Muscle layer of duodenum (tissue), 2 donors: ENCODE results near the gene CD40.

Source experiments
- H3K27ac ChIP-seq: one replicate; pipeline ENCODE4 v1.7.0; 2013; ENCODE audit warnings: mild to moderate bottlenecking, low read length
- H3K27me3 ChIP-seq: one replicate; pipeline ENCODE4 v1.7.0; 2013; ENCODE audit warnings: low read depth, mild to moderate bottlenecking, control low read depth, low read length
- H3K36me3 ChIP-seq, 2 donors: one replicate each; pipeline ENCODE4 v1.7.0; 2013; ENCODE audit warnings: low read length in 2 of 2, control low read depth in 1 of 2, mild to moderate bottlenecking in 1 of 2; ENCODE audit not compliant: insufficient read depth in 2 of 2, control insufficient read depth in 1 of 2
- H3K4me1 ChIP-seq, 2 donors: one replicate each; pipeline ENCODE4 v1.7.0; 2013; ENCODE audit warnings: low read length in 2 of 2, mild to moderate bottlenecking in 2 of 2, control low read depth in 1 of 2, moderate library complexity in 1 of 2; ENCODE audit not compliant: insufficient read depth in 2 of 2, control insufficient read depth in 1 of 2
- H3K4me3 ChIP-seq, 2 donors: one replicate each; pipeline ENCODE4 v1.7.0; 2013; ENCODE audit warnings: low read length in 2 of 2, low read depth in 1 of 2, mild to moderate bottlenecking in 1 of 2
- H3K9me3 ChIP-seq, 2 donors: one replicate each; pipeline ENCODE4 v1.7.0; 2013; ENCODE audit warnings: low read length in 2 of 2, control low read depth in 1 of 2, mild to moderate bottlenecking in 1 of 2; ENCODE audit not compliant: control insufficient read depth in 1 of 2
- donor health status: healthy.

CD40 gene

DNA sequence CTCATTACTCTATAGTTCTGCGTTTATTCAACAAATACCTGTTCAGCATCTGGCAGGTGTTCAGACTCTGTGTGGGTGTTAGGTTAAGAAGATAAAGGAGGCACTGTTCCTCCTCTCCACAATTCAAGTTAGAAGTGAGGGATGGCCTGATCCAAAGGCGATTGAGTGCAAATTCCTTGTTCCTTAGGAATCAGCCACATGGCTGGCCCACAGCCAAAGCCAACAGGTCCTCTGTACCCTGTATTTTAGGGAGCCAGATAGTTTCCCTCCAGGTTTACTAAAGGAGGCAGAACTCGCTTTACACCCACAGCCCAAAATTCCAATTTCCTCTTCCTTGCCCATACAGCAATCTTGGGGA lies 5.0 kb upstream of the CD40 start:
- H3K9me3 ChIP-seq: no peaks in the 10 kb centered on the region
- H3K4me3 ChIP-seq: no peak overlapping the region
- H3K4me1 ChIP-seq: no peaks in the 10 kb centered on the region
- no peaks in the 10 kb centered on the region for H3K27me3 ChIP-seq
- H3K36me3 ChIP-seq: no peaks in the 10 kb centered on the region
- no peak overlapping the region for H3K27ac ChIP-seq

DNA sequence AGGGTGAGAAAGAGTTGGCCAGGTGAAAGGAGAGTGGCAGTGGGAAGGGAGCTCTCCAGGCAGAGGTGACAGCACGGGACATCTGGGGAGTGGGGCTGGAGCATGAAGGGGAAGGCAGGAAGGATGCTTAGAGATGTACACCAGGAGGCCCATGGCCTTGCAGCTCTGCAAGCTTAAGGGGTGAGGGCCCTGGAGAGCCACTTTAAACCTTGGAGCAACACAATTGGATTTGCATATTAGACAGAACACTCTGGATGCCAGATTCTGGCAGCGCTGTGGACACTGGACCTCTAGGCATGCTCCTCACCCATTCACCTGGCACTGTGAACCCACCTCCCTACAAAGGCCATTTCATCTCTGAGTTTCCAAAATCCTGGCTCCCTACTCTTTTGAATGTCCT lies 3.7 kb upstream of the CD40 start:
- peaks cover 0 to 6% of the 10 kb centered on the region in 2 donors for H3K4me1 ChIP-seq
- no peaks in the 10 kb centered on the region for H3K27me3 ChIP-seq

DNA sequence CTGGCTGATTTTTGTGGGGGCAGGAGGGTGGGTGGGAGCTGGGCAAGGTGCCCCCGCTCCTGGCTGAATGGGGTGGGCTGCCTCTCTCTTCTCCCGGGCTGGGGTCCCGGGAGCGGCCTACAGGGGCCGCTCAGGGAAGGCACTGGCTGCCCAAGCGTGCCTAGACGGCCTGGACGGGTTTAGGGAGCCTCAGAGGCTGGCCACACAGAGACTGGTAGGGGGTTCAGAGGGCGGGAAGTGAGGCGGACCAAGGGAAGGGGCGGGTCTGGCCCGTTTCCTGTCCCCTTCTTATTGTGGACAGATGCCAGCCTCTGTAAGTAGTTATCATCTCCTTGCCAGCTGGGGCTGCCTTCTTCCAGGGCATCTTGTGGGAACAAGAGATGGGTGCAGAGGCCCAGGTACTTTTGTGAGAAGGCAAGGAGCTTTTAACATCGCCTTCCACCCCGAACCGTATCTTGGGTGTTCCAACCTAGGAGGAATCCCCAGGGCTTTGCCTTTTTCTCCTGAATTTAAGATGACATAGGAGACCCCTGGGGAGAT lies 437 bp downstream of the CD40 start:
- peak overlapping the region; percentile 69 to 76 for H3K4me3 ChIP-seq
- H3K36me3 ChIP-seq: peaks cover 8 to 13% of the 10 kb centered on the region in 2 donors
- H3K4me1 ChIP-seq: peaks cover 0 to 24% of the 10 kb centered on the region in 2 donors
- no peaks in the 10 kb centered on the region for H3K9me3 ChIP-seq
- no peaks in the 10 kb centered on the region for H3K27me3 ChIP-seq
- H3K27ac ChIP-seq: peak overlapping the region; percentile 40

More for the DNA sequence above, 3.7 kb upstream of the CD40 start:
- Histone ChIP-seq H3K4me3 (no peak overlapping the region), H3K9me3 (no peaks in the 10 kb centered on the region), H3K36me3 (no peaks in the 10 kb centered on the region), H3K27ac (no peak overlapping the region)

DNA sequence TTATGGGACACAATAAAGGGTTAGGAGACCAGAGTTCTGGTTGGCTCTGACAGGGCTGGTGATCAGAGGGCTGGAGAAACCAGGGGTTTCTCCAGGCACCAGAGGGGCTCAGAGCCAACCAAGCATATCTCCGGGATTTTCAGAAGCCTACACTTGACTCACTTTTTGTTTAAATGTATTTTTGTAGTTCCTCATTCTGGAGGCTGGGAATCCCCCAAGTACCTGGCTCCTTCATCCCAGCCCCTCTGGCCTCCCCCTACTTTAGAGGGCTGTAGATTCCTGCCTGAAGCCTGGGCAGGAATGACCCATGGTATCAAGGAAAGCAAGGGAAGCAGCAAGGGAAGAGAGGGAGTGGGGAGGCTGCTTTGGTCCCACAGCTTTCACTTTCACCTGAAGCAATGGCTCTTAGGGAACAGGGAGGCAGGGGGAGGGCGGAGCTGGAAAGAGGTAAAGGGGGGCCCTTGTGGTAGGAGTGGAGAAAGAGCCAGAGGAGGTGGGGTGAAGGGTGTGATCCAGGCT lies 973 bp downstream of the CD40 start:
- H3K9me3 ChIP-seq: no peaks in the 10 kb centered on the region
- peaks cover 11 to 18% of the 10 kb centered on the region in 2 donors for H3K36me3 ChIP-seq
- peaks cover 0 to 24% of the 10 kb centered on the region in 2 donors for H3K4me1 ChIP-seq
- H3K27ac ChIP-seq: peak overlapping the region; percentile 40
- H3K27me3 ChIP-seq: no peaks in the 10 kb centered on the region
- peak overlapping the region; percentile 69 to 76 for H3K4me3 ChIP-seq

DNA sequence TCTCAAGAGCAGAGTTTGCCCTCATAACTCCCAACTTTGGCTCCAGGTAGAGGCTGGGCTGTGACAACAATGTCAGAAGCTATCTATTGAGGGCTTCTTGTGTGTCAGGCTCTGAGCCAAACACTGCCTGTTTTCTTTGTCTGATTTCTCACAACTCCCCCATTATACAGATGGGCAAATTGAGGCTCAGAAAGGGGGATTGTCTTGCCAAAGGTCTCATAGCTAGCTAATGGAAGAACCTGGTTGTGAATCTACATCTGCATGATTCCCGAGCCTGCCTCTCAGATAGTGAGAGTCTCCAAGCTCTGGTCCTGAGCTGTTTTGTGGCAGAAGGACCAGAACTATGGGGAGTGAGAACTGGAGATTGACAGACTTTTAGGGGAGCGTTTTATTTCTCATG lies 1.4 kb downstream of the CD40 start:
- Histone ChIP-seq H3K27ac (no peak overlapping the region), H3K4me3 (peak overlapping the region in 1 of 2 donors; percentile 76), H3K36me3 (peaks cover 11 to 21% of the 10 kb centered on the region in 2 donors), H3K4me1 (peaks cover 0 to 24% of the 10 kb centered on the region in 2 donors), H3K9me3 (no peaks in the 10 kb centered on the region), H3K27me3 (no peaks in the 10 kb centered on the region)

DNA sequence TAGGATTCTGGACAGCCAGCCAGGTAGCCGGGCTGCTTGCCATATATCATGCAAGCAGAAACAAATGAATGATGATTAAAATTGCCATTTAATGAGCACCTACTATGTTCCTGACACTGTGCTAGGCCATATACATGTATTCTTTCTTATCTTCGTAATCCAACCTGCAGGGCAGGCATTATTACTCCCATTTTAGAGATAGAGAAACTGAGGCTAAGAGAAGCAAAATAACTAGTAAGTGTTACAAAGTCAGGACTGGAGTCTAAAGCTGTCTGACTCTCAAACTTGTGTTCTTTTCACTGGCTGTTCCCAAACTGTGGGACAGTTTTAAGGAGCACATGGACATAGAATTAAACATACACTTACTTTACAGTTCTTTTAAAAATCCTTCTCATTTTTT lies 2.0 kb downstream of the CD40 start:
- H3K9me3 ChIP-seq: no peaks in the 10 kb centered on the region
- no peak overlapping the region for H3K4me3 ChIP-seq
- peaks cover 0 to 24% of the 10 kb centered on the region in 2 donors for H3K4me1 ChIP-seq
- no peak overlapping the region for H3K27ac ChIP-seq
- H3K27me3 ChIP-seq: no peaks in the 10 kb centered on the region
- peaks cover 11 to 21% of the 10 kb centered on the region in 2 donors for H3K36me3 ChIP-seq

DNA sequence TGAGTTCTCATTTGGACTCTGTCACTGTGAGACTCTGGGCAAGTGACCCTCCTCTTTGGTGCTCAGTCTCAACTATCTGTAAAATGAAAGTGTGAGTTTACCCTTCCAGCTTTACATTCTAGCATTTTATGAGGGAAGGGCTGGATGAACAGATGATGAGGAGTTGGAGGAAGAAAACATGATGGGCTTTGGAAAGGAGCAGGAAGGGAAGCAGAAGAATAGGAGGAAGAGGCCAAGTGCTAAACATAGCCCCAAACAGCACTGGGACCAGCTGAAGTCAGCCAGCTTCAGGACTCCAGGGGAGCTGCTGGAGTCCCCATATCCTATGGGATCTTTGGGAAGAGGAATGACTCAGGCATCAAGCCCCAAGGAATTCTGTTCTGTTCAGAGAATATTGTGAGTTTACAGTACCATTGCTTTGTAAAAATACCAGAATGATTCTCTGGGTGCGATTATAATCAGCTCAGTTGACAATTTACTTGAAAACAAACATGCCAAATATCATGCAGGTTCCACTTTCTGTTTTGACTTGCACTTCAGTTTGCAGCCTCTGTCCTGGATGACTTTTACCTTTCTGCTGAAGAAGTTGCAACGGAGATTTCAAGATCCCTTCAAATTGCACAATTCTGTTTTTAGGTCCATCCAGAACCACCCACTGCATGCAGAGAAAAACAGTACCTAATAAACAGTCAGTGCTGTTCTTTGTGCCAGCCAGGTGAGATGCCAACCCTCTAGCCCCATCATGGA lies 3.2 kb downstream of the CD40 start:
- no peaks in the 10 kb centered on the region for H3K9me3 ChIP-seq
- H3K27ac ChIP-seq: no peak overlapping the region
- H3K27me3 ChIP-seq: no peaks in the 10 kb centered on the region
- H3K36me3 ChIP-seq: peaks cover 16 to 24% of the 10 kb centered on the region in 2 donors
- H3K4me1 ChIP-seq: peaks cover 0 to 24% of the 10 kb centered on the region in 2 donors
- no peak overlapping the region for H3K4me3 ChIP-seq

DNA sequence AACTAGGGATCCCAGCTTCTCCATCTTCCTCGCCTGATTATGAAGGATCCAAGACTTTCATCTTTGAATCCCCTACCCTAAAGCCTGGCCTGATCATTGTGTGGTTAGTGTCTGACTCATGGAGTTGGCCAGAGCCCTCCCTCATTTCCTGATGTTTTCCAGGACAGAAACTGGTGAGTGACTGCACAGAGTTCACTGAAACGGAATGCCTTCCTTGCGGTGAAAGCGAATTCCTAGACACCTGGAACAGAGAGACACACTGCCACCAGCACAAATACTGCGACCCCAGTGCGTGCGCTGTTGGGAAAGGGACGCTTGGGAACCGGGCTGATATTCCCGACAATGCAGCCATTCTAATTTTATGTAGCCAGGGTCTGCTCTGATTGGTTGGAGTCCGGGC lies 4.0 kb downstream of the CD40 start:
- Histone ChIP-seq H3K4me1 (peaks cover 0 to 24% of the 10 kb centered on the region in 2 donors), H3K27me3 (no peaks in the 10 kb centered on the region), H3K4me3 (no peak overlapping the region), H3K36me3 (peaks cover 19 to 28% of the 10 kb centered on the region in 2 donors), H3K27ac (no peak overlapping the region), H3K9me3 (no peaks in the 10 kb centered on the region)

DNA sequence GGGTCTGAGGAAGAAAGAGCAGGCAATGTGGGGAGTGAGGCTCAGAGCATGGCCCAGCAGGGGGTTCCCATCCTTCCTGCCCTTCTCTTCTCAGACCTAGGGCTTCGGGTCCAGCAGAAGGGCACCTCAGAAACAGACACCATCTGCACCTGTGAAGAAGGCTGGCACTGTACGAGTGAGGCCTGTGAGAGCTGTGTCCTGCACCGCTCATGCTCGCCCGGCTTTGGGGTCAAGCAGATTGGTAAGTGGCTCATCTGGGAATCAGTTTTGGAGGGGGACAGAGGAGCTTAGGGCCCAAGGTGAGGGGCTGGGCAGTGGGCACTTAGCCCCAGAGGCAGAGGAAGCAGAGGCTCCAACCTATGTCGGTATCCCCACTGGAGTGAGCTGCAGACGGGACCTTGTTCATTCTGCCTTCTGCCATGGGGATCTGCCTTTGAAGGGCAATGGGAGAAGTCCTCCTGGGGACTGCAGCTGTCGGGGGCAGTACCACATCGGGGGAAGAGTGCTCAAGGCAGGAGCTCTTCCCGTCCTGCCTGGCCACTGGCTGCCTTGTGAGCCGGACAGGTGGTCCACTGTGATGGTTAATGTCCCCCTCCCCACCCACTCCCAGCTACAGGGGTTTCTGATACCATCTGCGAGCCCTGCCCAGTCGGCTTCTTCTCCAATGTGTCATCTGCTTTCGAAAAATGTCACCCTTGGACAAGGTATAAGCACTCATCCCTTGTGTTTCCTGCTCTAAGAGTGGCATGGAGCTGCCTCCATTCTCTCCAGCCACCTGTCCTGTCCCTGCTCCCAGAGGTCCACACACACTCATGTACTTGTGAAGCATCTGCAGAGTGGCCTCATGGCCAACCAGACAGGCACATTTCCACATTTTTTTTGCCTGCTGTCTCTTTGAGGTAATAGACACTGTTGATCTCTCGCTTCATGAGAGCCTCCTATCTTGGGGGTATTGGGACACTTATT lies 4.7 kb downstream of the CD40 start:
- no peak overlapping the region for H3K4me3 ChIP-seq

DNA sequence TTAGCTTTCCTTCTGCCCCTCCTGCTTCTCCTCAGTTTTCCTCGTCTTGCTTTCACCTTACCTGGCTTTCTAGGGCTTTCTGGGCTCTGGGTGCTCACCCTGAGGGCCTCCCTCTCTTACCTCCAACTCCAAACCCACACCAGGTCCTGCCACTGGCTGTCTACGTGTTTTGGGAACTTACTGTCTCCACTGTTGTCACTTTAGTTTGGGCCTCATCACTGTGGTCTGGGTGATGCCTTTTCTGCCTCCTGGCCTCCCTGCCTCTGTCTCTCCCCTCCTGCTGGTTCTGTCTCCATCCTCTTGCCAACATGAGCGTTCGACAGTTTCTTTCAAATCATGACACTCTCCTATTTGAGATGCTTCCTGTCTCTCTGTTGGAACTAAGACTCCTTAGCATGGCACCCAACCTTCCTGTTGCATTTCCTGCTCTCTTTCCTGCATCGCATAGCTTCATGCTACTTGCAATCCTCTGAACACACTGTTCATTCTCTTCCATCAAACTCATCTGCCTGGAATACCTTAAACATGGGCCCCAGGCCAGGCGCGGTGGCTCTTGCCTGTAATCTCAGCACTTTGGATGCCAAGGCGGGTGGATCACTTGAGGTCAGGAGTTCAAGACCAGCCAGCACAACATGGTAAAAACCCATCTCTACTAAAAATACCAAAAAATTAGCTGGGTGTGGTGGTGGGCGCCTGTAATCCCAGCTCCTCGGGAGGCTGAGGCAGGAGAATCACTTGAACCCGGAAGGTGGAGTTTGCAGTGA lies 5.5 kb downstream of the CD40 start:
- H3K36me3 ChIP-seq: peaks cover 19 to 28% of the 10 kb centered on the region in 2 donors
- H3K27me3 ChIP-seq: no peaks in the 10 kb centered on the region
- no peak overlapping the region for H3K4me3 ChIP-seq
- H3K4me1 ChIP-seq: peaks cover 0 to 24% of the 10 kb centered on the region in 2 donors
- no peak overlapping the region for H3K27ac ChIP-seq
- H3K9me3 ChIP-seq: no peaks in the 10 kb centered on the region

More for the DNA sequence above, 4.7 kb downstream of the CD40 start:
- no peak overlapping the region for H3K27ac ChIP-seq
- peaks cover 19 to 28% of the 10 kb centered on the region in 2 donors for H3K36me3 ChIP-seq
- no peaks in the 10 kb centered on the region for H3K27me3 ChIP-seq
- peaks cover 0 to 24% of the 10 kb centered on the region in 2 donors for H3K4me1 ChIP-seq
- no peaks in the 10 kb centered on the region for H3K9me3 ChIP-seq
